ENCODE measurements around the gene FOXC1. TPM values are rescaled to one million over a fixed set of nuclear protein-coding genes. Genes with fewer than 3 reads are reported as not detected.

FOXC1 gene
- total RNA-seq, 1 experiment from 2014 or later: 40.7 TPM

DNA sequence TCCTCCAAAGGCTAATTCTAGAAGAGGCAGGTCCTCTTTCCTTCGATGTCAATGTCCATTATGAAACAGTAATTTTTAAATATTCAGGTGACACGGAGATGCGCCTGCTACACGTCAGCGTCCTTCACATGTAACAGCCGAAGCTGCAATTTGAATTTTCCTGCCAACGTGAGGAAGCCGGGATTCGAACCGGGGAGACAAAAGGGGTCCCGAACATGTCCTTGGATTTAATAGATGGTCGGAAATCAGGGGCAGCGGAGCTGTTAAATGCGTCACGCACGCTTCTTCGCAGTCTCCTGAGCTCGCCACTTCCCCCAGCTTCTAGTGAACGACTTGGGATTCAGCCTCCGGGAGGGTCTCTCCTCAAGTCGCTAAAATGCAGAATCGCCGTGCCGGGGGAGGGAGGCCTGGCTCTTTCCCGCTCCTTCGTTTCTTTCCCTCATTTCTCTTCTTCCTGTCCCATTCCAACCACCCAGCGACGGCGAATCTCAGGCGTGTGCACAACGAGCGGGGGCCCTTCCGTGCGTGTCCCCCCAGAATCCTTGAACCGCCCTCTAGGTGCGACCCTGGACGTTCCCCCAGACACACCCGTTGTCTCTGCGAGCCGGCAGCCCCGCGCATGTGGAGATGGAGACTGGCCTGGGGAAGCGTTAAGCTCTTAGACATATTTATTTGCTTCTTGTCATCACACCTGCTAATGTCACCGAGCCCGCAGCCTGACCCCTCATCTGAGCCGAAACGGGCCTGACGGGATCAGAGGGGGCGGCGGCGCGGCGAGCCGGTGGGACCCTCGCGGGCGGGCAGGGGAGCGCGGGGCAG, 1.3 kb upstream of the FOXC1 start:
- H3K4me2 ChIP-seq (ENCODE audit: low read length): peak overlapping the region; percentile 99
- H3K79me2 ChIP-seq (ENCODE audit: insufficient read depth, low read length): peaks cover 29% of the 10 kb centered on the region
- TF ChIP-seq, protein P1, sequence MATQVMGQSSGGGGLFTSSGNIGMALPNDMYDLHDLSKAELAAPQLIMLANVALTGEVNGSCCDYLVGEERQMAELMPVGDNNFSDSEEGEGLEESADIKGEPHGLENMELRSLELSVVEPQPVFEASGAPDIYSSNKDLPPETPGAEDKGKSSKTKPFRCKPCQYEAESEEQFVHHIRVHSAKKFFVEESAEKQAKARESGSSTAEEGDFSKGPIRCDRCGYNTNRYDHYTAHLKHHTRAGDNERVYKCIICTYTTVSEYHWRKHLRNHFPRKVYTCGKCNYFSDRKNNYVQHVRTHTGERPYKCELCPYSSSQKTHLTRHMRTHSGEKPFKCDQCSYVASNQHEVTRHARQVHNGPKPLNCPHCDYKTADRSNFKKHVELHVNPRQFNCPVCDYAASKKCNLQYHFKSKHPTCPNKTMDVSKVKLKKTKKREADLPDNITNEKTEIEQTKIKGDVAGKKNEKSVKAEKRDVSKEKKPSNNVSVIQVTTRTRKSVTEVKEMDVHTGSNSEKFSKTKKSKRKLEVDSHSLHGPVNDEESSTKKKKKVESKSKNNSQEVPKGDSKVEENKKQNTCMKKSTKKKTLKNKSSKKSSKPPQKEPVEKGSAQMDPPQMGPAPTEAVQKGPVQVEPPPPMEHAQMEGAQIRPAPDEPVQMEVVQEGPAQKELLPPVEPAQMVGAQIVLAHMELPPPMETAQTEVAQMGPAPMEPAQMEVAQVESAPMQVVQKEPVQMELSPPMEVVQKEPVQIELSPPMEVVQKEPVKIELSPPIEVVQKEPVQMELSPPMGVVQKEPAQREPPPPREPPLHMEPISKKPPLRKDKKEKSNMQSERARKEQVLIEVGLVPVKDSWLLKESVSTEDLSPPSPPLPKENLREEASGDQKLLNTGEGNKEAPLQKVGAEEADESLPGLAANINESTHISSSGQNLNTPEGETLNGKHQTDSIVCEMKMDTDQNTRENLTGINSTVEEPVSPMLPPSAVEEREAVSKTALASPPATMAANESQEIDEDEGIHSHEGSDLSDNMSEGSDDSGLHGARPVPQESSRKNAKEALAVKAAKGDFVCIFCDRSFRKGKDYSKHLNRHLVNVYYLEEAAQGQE (IDR thresholded peaks at IDR 0.05; ENCODE audit: low read depth): no peak
- TF ChIP-seq EZH2phosphoT487 (IDR thresholded peaks at IDR 0.05; ENCODE audit: borderline replicate concordance) (no peak), YY1 (IDR thresholded peaks at IDR 0.05; ENCODE audit: extremely low read depth, insufficient replicate concordance, low read depth, low read length) (no peak), ZFX (IDR thresholded peaks at IDR 0.05) (no peak), ZNF274 (IDR thresholded peaks at IDR 0.05; ENCODE audit: low read depth, low read length) (no peak), RAD21 (IDR thresholded peaks at IDR 0.05; ENCODE audit: low read depth) (no peak), ELF1 (IDR thresholded peaks at IDR 0.05; ENCODE audit: borderline replicate concordance, low read depth) (no peak), EZH2 (IDR thresholded peaks at IDR 0.05) (no peak), POLR2AphosphoS5 (IDR thresholded peaks at IDR 0.05; ENCODE audit: low read depth, low read length) (no peak), SP1 (IDR thresholded peaks at IDR 0.05; ENCODE audit: low read depth) (no peak), CEBPB (IDR thresholded peaks at IDR 0.05; ENCODE audit: low read depth) (no peak), SRF (IDR thresholded peaks at IDR 0.05; ENCODE audit: low read depth) (no peak), CBX3 (IDR thresholded peaks at IDR 0.05; ENCODE audit: low read depth) (no peak)
- TF ChIP-seq, protein P2, sequence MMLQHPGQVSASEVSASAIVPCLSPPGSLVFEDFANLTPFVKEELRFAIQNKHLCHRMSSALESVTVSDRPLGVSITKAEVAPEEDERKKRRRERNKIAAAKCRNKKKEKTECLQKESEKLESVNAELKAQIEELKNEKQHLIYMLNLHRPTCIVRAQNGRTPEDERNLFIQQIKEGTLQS (IDR thresholded peaks at IDR 0.05): no peak
- TF ChIP-seq, protein P3, sequence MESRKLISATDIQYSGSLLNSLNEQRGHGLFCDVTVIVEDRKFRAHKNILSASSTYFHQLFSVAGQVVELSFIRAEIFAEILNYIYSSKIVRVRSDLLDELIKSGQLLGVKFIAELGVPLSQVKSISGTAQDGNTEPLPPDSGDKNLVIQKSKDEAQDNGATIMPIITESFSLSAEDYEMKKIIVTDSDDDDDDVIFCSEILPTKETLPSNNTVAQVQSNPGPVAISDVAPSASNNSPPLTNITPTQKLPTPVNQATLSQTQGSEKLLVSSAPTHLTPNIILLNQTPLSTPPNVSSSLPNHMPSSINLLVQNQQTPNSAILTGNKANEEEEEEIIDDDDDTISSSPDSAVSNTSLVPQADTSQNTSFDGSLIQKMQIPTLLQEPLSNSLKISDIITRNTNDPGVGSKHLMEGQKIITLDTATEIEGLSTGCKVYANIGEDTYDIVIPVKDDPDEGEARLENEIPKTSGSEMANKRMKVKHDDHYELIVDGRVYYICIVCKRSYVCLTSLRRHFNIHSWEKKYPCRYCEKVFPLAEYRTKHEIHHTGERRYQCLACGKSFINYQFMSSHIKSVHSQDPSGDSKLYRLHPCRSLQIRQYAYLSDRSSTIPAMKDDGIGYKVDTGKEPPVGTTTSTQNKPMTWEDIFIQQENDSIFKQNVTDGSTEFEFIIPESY (IDR thresholded peaks at IDR 0.05; ENCODE audit: extremely low read depth, insufficient replicate concordance, low read length): no peak
- TF ChIP-seq, protein P4, sequence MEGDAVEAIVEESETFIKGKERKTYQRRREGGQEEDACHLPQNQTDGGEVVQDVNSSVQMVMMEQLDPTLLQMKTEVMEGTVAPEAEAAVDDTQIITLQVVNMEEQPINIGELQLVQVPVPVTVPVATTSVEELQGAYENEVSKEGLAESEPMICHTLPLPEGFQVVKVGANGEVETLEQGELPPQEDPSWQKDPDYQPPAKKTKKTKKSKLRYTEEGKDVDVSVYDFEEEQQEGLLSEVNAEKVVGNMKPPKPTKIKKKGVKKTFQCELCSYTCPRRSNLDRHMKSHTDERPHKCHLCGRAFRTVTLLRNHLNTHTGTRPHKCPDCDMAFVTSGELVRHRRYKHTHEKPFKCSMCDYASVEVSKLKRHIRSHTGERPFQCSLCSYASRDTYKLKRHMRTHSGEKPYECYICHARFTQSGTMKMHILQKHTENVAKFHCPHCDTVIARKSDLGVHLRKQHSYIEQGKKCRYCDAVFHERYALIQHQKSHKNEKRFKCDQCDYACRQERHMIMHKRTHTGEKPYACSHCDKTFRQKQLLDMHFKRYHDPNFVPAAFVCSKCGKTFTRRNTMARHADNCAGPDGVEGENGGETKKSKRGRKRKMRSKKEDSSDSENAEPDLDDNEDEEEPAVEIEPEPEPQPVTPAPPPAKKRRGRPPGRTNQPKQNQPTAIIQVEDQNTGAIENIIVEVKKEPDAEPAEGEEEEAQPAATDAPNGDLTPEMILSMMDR (IDR thresholded peaks at IDR 0.05 in 2 of 3, conservative IDR thresholded peaks at IDR 0.05 in 1 of 3; ENCODE audit: borderline replicate concordance in 1 of 3, insufficient read depth in 1 of 3, low read depth in 2 of 3, low read length in 2 of 3): no peak
- no peak for DNase-seq (ENCODE audit: low read depth, low spot score)
- POLR2A ChIA-PET: no interaction called here
- no peaks in the 10 kb centered on the region for H3K27me3 ChIP-seq (ENCODE audit: insufficient read depth, low read length)
- RAD21 ChIA-PET (ENCODE audit: low non-redundant PET in 1 of 2, low total read pairs in 2 of 2, uncharacterized antibody in 2 of 2, unreplicated experiment in 2 of 2): no interaction called here
- intact Hi-C loops (cut with micrococcal nuclease): loop anchor here (1.0 to 5.0 kb wide), 3 partner anchors 79 to 496 kb away; no protein-coding TSS in a partner anchor
- H3K9me2 ChIP-seq (ENCODE audit: insufficient read depth): no peaks in the 10 kb centered on the region
- H3K27ac ChIP-seq (ENCODE audit: low read depth, low read length): peak overlapping the region; percentile 99
- peaks cover 11 to 28% of the 10 kb centered on the region in 2 experiments; a peak in 3 of 4 replicates for H3K4me1 ChIP-seq (ENCODE audit: control insufficient read depth in 1 of 2, insufficient read depth in 2 of 2, low read length in 2 of 2)
- TSS peak; percentile 74 for BruUV-seq (replicated peaks)
- H4K20me1 ChIP-seq (ENCODE audit: insufficient read depth): 0 out of 2 replicates have a peak, but pooled peaks cover 6% of the 10 kb centered on the region
- peak overlapping the region; percentile 81 for H3K9ac ChIP-seq (ENCODE audit: low read length)
- peaks cover 3 to 4% of the 10 kb centered on the region in 2 experiments; a peak in 1 of 4 replicates for H3K36me3 ChIP-seq (ENCODE audit: control insufficient read depth in 1 of 2, insufficient read depth in 2 of 2, low read length in 2 of 2)
- peak overlapping the region; percentile 70 to 79 for H3K4me3 ChIP-seq (replicated peaks in 1 of 2; ENCODE audit: low read depth in 1 of 2, low read length in 2 of 2)
- no peaks in the 10 kb centered on the region for H3K9me3 ChIP-seq (ENCODE audit: control insufficient read depth in 1 of 2, insufficient read depth in 1 of 2, low read depth in 1 of 2, low read length in 2 of 2)
- H2AFZ ChIP-seq (ENCODE audit: low read depth, low read length, poor library complexity, severe bottlenecking): no peak overlapping the region
- CTCF ChIA-PET: interaction anchor here (1.0 kb wide), 1 partner anchor 745 kb away, joined by 3 read pairs; no protein-coding TSS in a partner anchor
- no peak for ATAC-seq

Data from HCT116 (cell line).